Measurements from ENCODE around the gene SCG2.

- TF ChIP-seq CTCF (IDR thresholded peaks at IDR 0.05) (no peak), ZFX (IDR thresholded peaks at IDR 0.05; ENCODE audit: borderline replicate concordance) (no peak)
Measured at GRCh38 chr2:223621901-223622300, 19.7 kb upstream of the SCG2 start.
